IPS-18c (cell line): ENCODE measurements around the gene ZNF407.

Experiments used
- H3K4me3 ChIP-seq: 2 replicates; pipeline ENCODE4 v1.7.0; 2013; ENCODE audit warnings: low read depth, mild to moderate bottlenecking, low read length, moderate library complexity; ENCODE audit not compliant: insufficient read depth
- H3K9me3 ChIP-seq: one replicate; pipeline ENCODE4 v1.6.1; 2013; ENCODE audit warnings: mild to moderate bottlenecking, low read length, moderate library complexity; ENCODE audit not compliant: control insufficient read depth, insufficient read depth

The ZNF407 gene

GRCh38 chr18:74610051-74610615, 12.5 kb downstream of the ZNF407 start:
- H3K9me3 ChIP-seq, result no peaks in the 10 kb centered on the region
- H3K4me3 ChIP-seq, result no peak overlapping the region

- H3K4me3 ChIP-seq, result no peak overlapping the region
- no peaks in the 10 kb centered on the region for H3K9me3 ChIP-seq
Observed at GRCh38 chr18:74610860-74611259, 13.2 kb downstream of the ZNF407 start.

GRCh38 chr18:74611765-74612164, 14.1 kb downstream of the ZNF407 start:
- H3K4me3 ChIP-seq, result no peak overlapping the region
- no peaks in the 10 kb centered on the region for H3K9me3 ChIP-seq

GRCh38 chr18:74613381-74613780, 15.7 kb downstream of the ZNF407 start:
- H3K9me3 ChIP-seq, result no peaks in the 10 kb centered on the region
- no peak overlapping the region for H3K4me3 ChIP-seq

GRCh38 chr18:74616494-74616893, 18.8 kb downstream of the ZNF407 start:
- H3K4me3 ChIP-seq, result no peak overlapping the region

GRCh38 chr18:74617486-74617885, 19.8 kb downstream of the ZNF407 start:
- Histone ChIP-seq H3K9me3 (no peaks in the 10 kb centered on the region), H3K4me3 (no peak overlapping the region)

More at GRCh38 chr18:74616494-74616893, 18.8 kb downstream of the ZNF407 start:
- no peaks in the 10 kb centered on the region for H3K9me3 ChIP-seq

GRCh38 chr18:74622072-74622471, 24.4 kb downstream of the ZNF407 start:
- Histone ChIP-seq H3K9me3 (no peaks in the 10 kb centered on the region), H3K4me3 (no peak overlapping the region)

GRCh38 chr18:74623047-74623816, 25.6 kb downstream of the ZNF407 start:
- no peaks in the 10 kb centered on the region for H3K9me3 ChIP-seq
- H3K4me3 ChIP-seq, result no peak overlapping the region

- H3K9me3 ChIP-seq, result no peaks in the 10 kb centered on the region
Observed at GRCh38 chr18:74624466-74624865, 26.8 kb downstream of the ZNF407 start.

GRCh38 chr18:74625157-74625556, 27.5 kb downstream of the ZNF407 start:
- Histone ChIP-seq H3K4me3 (no peak overlapping the region), H3K9me3 (no peaks in the 10 kb centered on the region)

More at GRCh38 chr18:74624466-74624865, 26.8 kb downstream of the ZNF407 start:
- H3K4me3 ChIP-seq, result no peak overlapping the region

- Histone ChIP-seq H3K9me3 (no peaks in the 10 kb centered on the region), H3K4me3 (no peak overlapping the region)
Observed at GRCh38 chr18:74626049-74626874, 28.6 kb downstream of the ZNF407 start.

- no peaks in the 10 kb centered on the region for H3K9me3 ChIP-seq
- H3K4me3 ChIP-seq, result no peak overlapping the region
Observed at GRCh38 chr18:74630804-74631203, 33.1 kb downstream of the ZNF407 start.

GRCh38 chr18:74631212-74631611, 33.5 kb downstream of the ZNF407 start:
- H3K9me3 ChIP-seq, result no peaks in the 10 kb centered on the region
- no peak overlapping the region for H3K4me3 ChIP-seq

- Histone ChIP-seq H3K9me3 (no peaks in the 10 kb centered on the region), H3K4me3 (no peak overlapping the region)
Observed at GRCh38 chr18:74631623-74632350, 34.1 kb downstream of the ZNF407 start.

GRCh38 chr18:74632351-74632679, 34.6 kb downstream of the ZNF407 start:
- H3K4me3 ChIP-seq, result no peak overlapping the region
- no peaks in the 10 kb centered on the region for H3K9me3 ChIP-seq

GRCh38 chr18:74632856-74633255, 35.2 kb downstream of the ZNF407 start:
- Histone ChIP-seq H3K9me3 (no peaks in the 10 kb centered on the region), H3K4me3 (no peak overlapping the region)

- Histone ChIP-seq H3K4me3 (no peak overlapping the region), H3K9me3 (no peaks in the 10 kb centered on the region)
Observed at GRCh38 chr18:74633652-74634352, 36.1 kb downstream of the ZNF407 start.
